ENCODE results near the gene ARRDC1. TPM values are rescaled to one million over a fixed set of nuclear protein-coding genes. Genes with fewer than 3 reads are reported as not detected.

The ARRDC1 gene
- total RNA-seq, 1 donor from 2014 or later: 12.9 TPM

GRCh38 chr9:137613259-137613658 lies 7.8 kb downstream of the ARRDC1 start:
- H3K9me3 Mint-ChIP-seq: no peaks in the 10 kb centered on the region
- peaks cover 20% of the 10 kb centered on the region for H3K79me2 ChIP-seq (ENCODE audit: low read depth)
- H3K9ac ChIP-seq: no peak overlapping the region
- peaks cover 19% of the 10 kb centered on the region for H3K4me1 Mint-ChIP-seq
- no peak overlapping the region for H3K4me3 ChIP-seq
- no peaks in the 10 kb centered on the region for H3K9me3 ChIP-seq (ENCODE audit: low read depth)
- H3K36me3 ChIP-seq: no peaks in the 10 kb centered on the region
- no peak for DNase-seq (ENCODE audit: low spot score)
- TF ChIP-seq EZH2 (IDR thresholded peaks at IDR 0.05) (no peak), CTCF (IDR thresholded peaks at IDR 0.05) (no peak), EZH2phosphoT487 (IDR thresholded peaks at IDR 0.05) (no peak)
- no peak overlapping the region for H3K27ac Mint-ChIP-seq
- no peak overlapping the region for H2AFZ ChIP-seq (replicated peaks)
- no peaks in the 10 kb centered on the region for H3K27me3 ChIP-seq
- H3F3A ChIP-seq (ENCODE audit: low read depth): peaks cover 6% of the 10 kb centered on the region
- H3K4me3 Mint-ChIP-seq: no peak overlapping the region
- H3K4me1 ChIP-seq: peaks cover 5% of the 10 kb centered on the region
- H3K36me3 Mint-ChIP-seq: no peaks in the 10 kb centered on the region
- no peak overlapping the region for H3K4me2 ChIP-seq
- H3K27ac ChIP-seq: no peak overlapping the region
- peaks cover 4% of the 10 kb centered on the region for H4K20me1 ChIP-seq (ENCODE audit: low read depth)
- H3K27me3 Mint-ChIP-seq (ENCODE audit: insufficient read depth, low read depth): peaks cover 21% of the 10 kb centered on the region

- H3K79me2 ChIP-seq (ENCODE audit: low read depth): peaks cover 22% of the 10 kb centered on the region
- H3K9me3 Mint-ChIP-seq: no peaks in the 10 kb centered on the region
Measured at GRCh38 chr9:137613738-137614523, 8.4 kb downstream of the ARRDC1 start.

GRCh38 chr9:137614631-137615386 lies 9.3 kb downstream of the ARRDC1 start:
- Histone ChIP-seq H3K9me3 (ENCODE audit: low read depth) (no peaks in the 10 kb centered on the region), H3K4me3 (no peak overlapping the region), H3K9ac (no peak overlapping the region), H3K36me3 (no peaks in the 10 kb centered on the region), H3K79me2 (ENCODE audit: low read depth) (peaks cover 29% of the 10 kb centered on the region), H3K27me3 (no peaks in the 10 kb centered on the region), H4K20me1 (ENCODE audit: low read depth) (peaks cover 6% of the 10 kb centered on the region), H3K4me1 (peaks cover 5% of the 10 kb centered on the region), H3K27ac (no peak overlapping the region), H3F3A (ENCODE audit: low read depth) (peaks cover 14% of the 10 kb centered on the region), H2AFZ (replicated peaks) (no peak overlapping the region), H3K4me2 (no peak overlapping the region)
- H3K9me3 Mint-ChIP-seq: no peaks in the 10 kb centered on the region
- DNase-seq (ENCODE audit: low spot score): no peak
- TF ChIP-seq EZH2 (IDR thresholded peaks at IDR 0.05) (no peak), CTCF (IDR thresholded peaks at IDR 0.05) (no peak), EZH2phosphoT487 (IDR thresholded peaks at IDR 0.05) (no peak)
- peaks cover 20% of the 10 kb centered on the region for H3K4me1 Mint-ChIP-seq
- peaks cover 17% of the 10 kb centered on the region for H3K27me3 Mint-ChIP-seq (ENCODE audit: insufficient read depth, low read depth)
- H3K4me3 Mint-ChIP-seq: peak overlapping the region; percentile 15
- H3K36me3 Mint-ChIP-seq: no peaks in the 10 kb centered on the region
- H3K27ac Mint-ChIP-seq: no peak overlapping the region

More at GRCh38 chr9:137613738-137614523, 8.4 kb downstream of the ARRDC1 start:
- peaks cover 18% of the 10 kb centered on the region for H3K27me3 Mint-ChIP-seq (ENCODE audit: insufficient read depth, low read depth)
- H3K4me1 Mint-ChIP-seq: peaks cover 16% of the 10 kb centered on the region
- no peak overlapping the region for H3K27ac ChIP-seq
- H3F3A ChIP-seq (ENCODE audit: low read depth): peaks cover 8% of the 10 kb centered on the region
- no peak for DNase-seq (ENCODE audit: low spot score)
- H2AFZ ChIP-seq (replicated peaks): no peak overlapping the region
- peaks cover 5% of the 10 kb centered on the region for H3K4me1 ChIP-seq
- TF ChIP-seq EZH2 (IDR thresholded peaks at IDR 0.05) (no peak), CTCF (IDR thresholded peaks at IDR 0.05) (no peak), EZH2phosphoT487 (IDR thresholded peaks at IDR 0.05) (no peak)
- no peak overlapping the region for H3K9ac ChIP-seq
- no peaks in the 10 kb centered on the region for H3K36me3 ChIP-seq
- H3K9me3 ChIP-seq (ENCODE audit: low read depth): no peaks in the 10 kb centered on the region
- no peak overlapping the region for H3K4me3 ChIP-seq
- H3K27ac Mint-ChIP-seq: no peak overlapping the region
- H3K4me2 ChIP-seq: no peak overlapping the region
- H3K36me3 Mint-ChIP-seq: no peaks in the 10 kb centered on the region
- H4K20me1 ChIP-seq (ENCODE audit: low read depth): peaks cover 4% of the 10 kb centered on the region
- no peak overlapping the region for H3K4me3 Mint-ChIP-seq
- no peaks in the 10 kb centered on the region for H3K27me3 ChIP-seq
